ENCODE measurements around the gene ATRX.

DNA sequence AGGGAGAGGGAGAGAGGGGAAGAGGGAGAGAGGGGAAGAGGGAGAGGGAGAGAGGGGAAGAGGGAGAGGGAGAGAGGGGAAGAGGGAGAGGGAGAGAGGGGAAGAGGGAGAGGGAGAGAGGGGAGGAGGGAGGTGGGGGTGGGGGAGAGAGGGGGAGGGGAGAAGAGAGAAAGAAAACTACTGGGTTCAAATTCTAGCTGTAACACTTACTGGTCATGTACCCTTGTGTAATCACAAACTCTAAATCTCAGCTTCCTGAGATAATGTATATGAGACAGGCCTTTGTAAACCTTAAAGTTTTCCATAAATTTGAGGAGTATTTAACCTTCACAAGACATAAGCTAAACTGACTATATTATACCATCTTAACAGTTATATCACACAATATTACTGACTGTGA lies 229.7 kb downstream of the ATRX start:
- no peak for TF ChIP-seq POLR2A (IDR thresholded peaks at IDR 0.05)
- TF ChIP-seq CTCF (IDR thresholded peaks at IDR 0.05): no peak

All from adrenal gland (tissue), 5 donors.